SK-N-MC (cell line): ENCODE data around the gene HSDL1.
A peak's percentile ranks its signal among the peaks of the same experiment; 100 is the strongest.

Source experiments
- DNase-seq: peaks from one replicate; pipeline ENCODE4 v3.0.0-alpha.2; 2011; ENCODE audit warnings: low read depth, low spot score
- H3K27ac ChIP-seq: fragments of 200-600 bp; sonication (generic); 2 replicates; pipeline ENCODE4 v1.5.1; 2016; ENCODE audit warnings: mixed run types
- H3K36me3 ChIP-seq: fragments of 200-600 bp; sonication (generic); 2 replicates; pipeline ENCODE4 v1.6.1; 2017; ENCODE audit warnings: antibody characterized with exemption, low read length, mixed read lengths; ENCODE audit not compliant: insufficient read depth
- H3K4me3 ChIP-seq: fragments of 200-600 bp; sonication (generic); 2 replicates; pipeline ENCODE4 v1.5.1; 2016
- H3K9ac ChIP-seq: fragments of 200-600 bp; sonication (generic); 2 replicates; pipeline ENCODE4 v1.8.0; 2017; ENCODE audit warnings: mixed run types, mixed read lengths; ENCODE audit not compliant: insufficient read length
- H3K9me3 ChIP-seq: fragments of 200-600 bp; sonication (generic); 2 replicates; pipeline ENCODE4 v1.6.1; 2017; ENCODE audit warnings: low read depth, mild to moderate bottlenecking, antibody characterized with exemption, low read length, moderate library complexity, mixed read lengths
- EZH2 ChIP-seq: fragments of 200-600 bp; sonication (generic); IDR thresholded peaks from one replicate; pipeline ENCODE4 v1.6.1; 2017; ENCODE audit warnings: antibody characterized with exemption
- FOXP2 ChIP-seq: optimal IDR thresholded peaks from 2 replicates; pipeline ENCODE3; 2011; ENCODE audit warnings: mild to moderate bottlenecking, moderate library complexity; ENCODE audit not compliant: insufficient read depth; ENCODE audit errors: extremely low read length, control extremely low read depth
- POLR2AphosphoS5 ChIP-seq: IDR thresholded peaks from 2 replicates; pipeline ENCODE4 v1.6.1; 2012; ENCODE audit warnings: mild to moderate bottlenecking, low read depth, low read length, borderline replicate concordance

The HSDL1 gene

DNA sequence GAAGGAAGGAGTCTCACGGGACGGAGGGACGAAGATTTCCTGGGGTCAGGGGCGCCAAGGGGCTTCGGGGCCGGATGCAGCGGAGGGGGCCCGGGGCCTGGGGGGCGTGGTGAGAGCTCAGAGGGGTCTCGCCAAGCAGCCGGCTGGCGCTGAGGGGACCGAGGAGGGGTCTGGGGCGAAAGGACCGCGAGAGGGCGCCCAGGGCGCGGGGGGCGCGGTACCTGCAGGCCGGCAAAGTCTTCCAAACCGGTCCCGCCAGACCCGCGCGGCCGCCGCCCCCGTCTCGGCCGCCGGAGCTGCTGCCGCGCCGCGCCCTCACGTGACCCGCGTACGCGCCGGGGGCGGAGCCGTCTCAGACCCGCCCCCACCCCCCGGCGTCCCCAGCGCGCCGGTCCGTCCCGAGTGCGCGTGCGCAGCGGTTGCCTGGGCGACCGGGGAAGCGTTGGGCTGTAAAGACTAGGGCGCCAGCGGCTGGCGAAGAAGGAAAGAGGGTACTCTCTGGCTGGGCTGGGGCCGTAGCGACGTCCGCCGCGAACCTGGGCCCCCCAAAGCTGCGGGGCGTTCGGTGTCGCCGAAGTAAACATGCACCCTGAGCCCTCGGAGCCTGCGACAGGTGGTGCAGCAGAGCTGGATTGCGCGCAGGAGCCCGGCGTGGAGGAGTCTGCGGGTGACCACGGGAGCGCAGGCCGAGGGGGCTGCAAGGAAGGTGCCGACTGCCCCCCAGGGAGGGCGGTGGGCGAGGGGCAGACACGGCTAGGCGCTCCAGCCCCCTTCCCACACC lies at the start of gene HSDL1, which contains the start of gene DNAAF1:
HSDL1 (minus strand) TSS at position 319 of the 781 bp plus-strand sequence. CDS start 13,856 bp downstream, outside the sequence.
DNAAF1 (plus strand) TSS at position 450 of the 781 bp plus-strand sequence; CDS start at position 583, 133 bp downstream.
- no peak for DNase-seq
- Histone ChIP-seq H3K9ac (peak within 1 kb of the TSS; percentile 62), H3K27ac (no peak within 1 kb of the TSS), H3K9me3 (no peaks in the 10 kb centered on the region), H3K36me3 (no peaks in the 10 kb centered on the region), H3K4me3 (peak within 1 kb of the TSS; percentile 79)
- TF ChIP-seq POLR2AphosphoS5, result no peak
- no peak for TF ChIP-seq FOXP2
- no peak for TF ChIP-seq EZH2

DNA sequence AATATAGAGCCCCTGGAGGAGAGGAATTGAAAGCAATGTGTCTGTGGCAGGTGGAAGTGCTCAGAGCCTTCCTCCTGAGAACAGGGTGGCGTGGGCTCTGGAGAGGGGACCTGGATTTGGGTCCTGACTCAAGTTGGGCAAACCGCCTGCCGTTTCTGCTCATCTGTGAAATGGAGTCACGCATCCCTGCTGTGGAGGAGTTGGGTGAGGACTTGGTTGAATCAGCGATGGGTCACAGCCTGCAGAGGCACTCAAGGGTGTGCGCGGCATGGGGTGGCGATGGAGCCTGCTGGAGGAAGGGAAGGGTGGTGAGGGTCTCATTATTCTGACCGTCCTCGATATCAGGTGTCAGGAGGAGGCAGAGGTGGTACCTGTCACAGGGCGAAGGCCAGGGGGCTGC lies 49.0 kb upstream of the HSDL1 start:
- no peak overlapping the region for H3K4me3 ChIP-seq
- no peaks in the 10 kb centered on the region for H3K36me3 ChIP-seq
- no peak overlapping the region for H3K9ac ChIP-seq
- no peak for TF ChIP-seq FOXP2
- TF ChIP-seq EZH2, result no peak
- TF ChIP-seq POLR2AphosphoS5, result no peak
- H3K9me3 ChIP-seq, result no peaks in the 10 kb centered on the region
- DNase-seq, result no peak
- no peak overlapping the region for H3K27ac ChIP-seq

DNA sequence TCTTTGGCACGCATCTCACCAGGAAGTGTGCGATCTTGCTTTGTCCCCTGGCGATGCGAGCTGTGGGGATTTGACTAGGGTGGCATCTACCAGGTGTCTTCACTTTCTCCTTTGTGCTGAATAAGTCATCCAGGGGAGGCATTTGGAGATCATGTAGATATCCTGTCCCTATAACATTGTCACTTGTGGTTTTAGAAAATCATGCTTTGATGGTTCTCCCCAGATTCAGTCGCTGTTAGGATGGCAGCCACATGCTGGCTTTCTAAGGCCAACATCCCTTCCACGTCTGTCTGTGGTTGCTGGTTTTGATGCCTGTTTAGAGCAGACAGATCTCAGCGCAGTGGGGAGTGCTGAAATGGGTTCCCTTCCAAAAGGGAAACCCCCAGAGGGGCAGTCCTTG lies 48.5 kb upstream of the HSDL1 start:
- no peaks in the 10 kb centered on the region for H3K36me3 ChIP-seq
- H3K9me3 ChIP-seq, result no peaks in the 10 kb centered on the region
- no peak for TF ChIP-seq POLR2AphosphoS5
- TF ChIP-seq FOXP2, result no peak
- no peak for TF ChIP-seq EZH2
- DNase-seq, result no peak
- no peak overlapping the region for H3K9ac ChIP-seq
- H3K27ac ChIP-seq, result no peak overlapping the region
- no peak overlapping the region for H3K4me3 ChIP-seq

GRCh38 chr16:84191466-84191865 lies 46.5 kb upstream of the HSDL1 start:
- no peak for DNase-seq
- no peaks in the 10 kb centered on the region for H3K36me3 ChIP-seq
- no peak overlapping the region for H3K27ac ChIP-seq
- H3K9ac ChIP-seq, result no peak overlapping the region
- H3K9me3 ChIP-seq, result no peaks in the 10 kb centered on the region
- TF ChIP-seq EZH2, result no peak
- TF ChIP-seq POLR2AphosphoS5, result no peak
- TF ChIP-seq FOXP2, result no peak
- H3K4me3 ChIP-seq, result no peak overlapping the region

DNA sequence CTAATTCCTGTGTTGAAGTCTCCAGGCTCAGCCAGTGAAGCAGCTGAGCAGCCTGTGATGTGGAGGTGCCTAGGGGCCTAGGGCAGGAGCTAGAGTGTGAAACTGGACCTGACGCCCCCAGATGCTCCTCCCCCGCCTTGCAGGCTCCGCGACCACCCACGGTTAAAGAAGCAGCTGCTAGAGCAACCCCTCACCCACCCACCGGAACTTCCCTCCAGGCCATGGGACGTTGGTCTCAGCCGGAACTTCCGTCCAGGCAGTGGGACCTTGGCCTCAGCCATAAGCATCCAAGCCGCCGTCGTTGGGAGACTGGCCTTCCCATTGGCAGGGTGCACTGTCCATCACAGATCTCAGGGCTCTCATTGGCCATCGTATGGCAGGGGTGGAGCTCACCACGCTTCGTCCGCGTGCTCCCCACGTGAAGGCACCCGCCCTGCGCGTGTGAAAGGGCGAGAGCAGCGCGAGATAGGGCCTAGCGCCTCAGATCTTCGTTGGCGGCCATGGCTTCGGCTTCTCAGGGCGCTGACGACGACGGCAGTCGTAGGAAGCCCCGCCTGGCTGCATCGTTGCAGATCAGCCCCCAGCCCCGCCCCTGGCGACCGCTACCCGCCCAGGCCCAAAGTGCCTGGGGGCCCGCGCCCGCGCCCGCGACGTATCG lies 45.9 kb upstream of the HSDL1 start, which contains the start of gene ADAD2:
ADAD2 (plus strand) TSS at position 427 of the 658 bp plus-strand sequence; CDS start at position 501, 74 bp downstream.
- TF ChIP-seq POLR2AphosphoS5, result no peak
- no peak for TF ChIP-seq EZH2
- no peak for TF ChIP-seq FOXP2

DNA sequence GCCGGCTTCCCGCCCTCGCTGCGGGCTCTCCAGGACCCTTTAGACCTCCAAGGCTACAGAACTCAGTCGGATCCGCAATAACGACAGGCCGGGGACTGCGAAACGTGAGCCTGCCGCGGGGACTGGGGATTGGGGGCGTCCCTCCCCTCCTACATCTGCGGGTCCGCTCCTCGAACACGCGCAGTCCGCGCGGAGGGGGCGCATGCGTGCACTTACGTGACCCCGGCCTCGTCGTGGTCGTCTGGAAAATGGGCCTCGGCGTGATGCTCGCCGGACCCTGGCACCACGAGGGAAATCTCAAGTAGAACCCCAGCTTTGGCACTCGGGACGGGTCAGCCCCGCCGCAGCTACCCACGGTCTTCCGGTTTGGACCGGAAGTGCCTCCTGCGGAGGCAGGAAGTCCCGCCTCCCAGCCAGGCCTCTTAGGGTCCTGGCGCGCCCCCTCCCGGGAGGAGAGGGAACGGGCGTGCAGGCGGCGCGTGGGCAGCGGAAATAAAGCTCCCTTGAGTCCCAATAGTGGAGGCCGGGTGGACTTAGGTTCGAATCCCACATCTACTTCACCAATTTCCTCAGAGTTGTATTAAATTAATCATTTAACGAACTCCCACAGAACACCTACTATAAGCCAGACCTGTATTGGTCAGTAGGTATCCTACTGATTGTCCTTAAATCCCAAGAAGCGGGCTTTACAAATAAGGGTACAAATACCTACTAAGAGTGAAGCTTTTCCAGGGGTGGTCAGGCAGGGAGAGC lies 41.9 kb upstream of the HSDL1 start, which contains the start of gene TAF1C:
TAF1C (minus strand) TSS at position 373 of the 753 bp plus-strand sequence. CDS start 2,069 bp downstream, outside the sequence.
- Histone ChIP-seq H3K9me3 (no peaks in the 10 kb centered on the region), H3K9ac (peak within 1 kb of the TSS; percentile 89), H3K27ac (no peak within 1 kb of the TSS), H3K36me3 (no peaks in the 10 kb centered on the region), H3K4me3 (peak within 1 kb of the TSS; percentile 89)
- no peak for DNase-seq
- peak; percentile 73 for TF ChIP-seq POLR2AphosphoS5
- no peak for TF ChIP-seq EZH2

More for the DNA sequence above, 45.9 kb upstream of the HSDL1 start, which contains the start of gene ADAD2:
- Histone ChIP-seq H3K36me3 (no peaks in the 10 kb centered on the region), H3K27ac (no peak within 1 kb of the TSS), H3K9ac (no peak within 1 kb of the TSS), H3K4me3 (no peak within 1 kb of the TSS), H3K9me3 (no peaks in the 10 kb centered on the region)
- DNase-seq, result no peak

- no peak for DNase-seq
- Histone ChIP-seq H3K36me3 (no peaks in the 10 kb centered on the region), H3K9ac (no peak overlapping the region), H3K9me3 (no peaks in the 10 kb centered on the region), H3K4me3 (no peak overlapping the region), H3K27ac (no peak overlapping the region)
- TF ChIP-seq EZH2 (no peak), POLR2AphosphoS5 (no peak), FOXP2 (no peak)
Observed at GRCh38 chr16:84184775-84185174, 39.8 kb upstream of the HSDL1 start.

DNA sequence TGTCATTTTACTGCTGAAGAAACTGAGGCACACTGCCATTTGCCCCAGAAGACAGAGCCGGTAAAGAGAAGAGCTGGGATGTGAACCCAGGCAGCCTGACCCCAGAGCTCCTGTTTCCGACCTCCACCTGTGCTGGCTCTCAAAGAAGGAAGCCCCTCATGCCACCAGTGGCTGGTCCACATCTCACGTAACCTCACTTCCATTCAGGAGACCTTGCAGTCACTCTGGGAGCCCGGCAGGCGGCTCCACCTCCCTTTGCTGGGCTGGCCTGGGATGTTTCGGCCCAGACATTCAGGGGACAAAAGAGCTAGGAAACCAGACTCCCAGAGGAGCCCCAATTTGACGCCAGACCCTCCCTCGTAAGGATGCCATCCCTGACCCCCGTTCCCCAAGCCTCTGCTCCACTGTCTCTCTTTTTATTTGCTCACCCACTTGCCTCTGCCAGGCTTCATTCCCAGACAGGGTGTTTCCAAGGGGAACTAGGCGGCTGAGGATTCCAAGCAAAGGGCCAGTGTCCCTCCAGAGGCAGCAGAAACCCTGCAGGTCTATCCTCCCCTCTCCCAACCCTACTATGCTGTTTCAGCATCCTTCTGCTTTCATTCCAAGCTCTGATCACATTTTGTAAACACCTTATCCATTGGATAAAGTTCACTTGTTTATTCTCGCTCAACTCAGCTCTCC lies 39.1 kb upstream of the HSDL1 start:
- no peak for DNase-seq
- no peak overlapping the region for H3K27ac ChIP-seq
- TF ChIP-seq FOXP2, result no peak
- TF ChIP-seq EZH2, result no peak
- H3K9me3 ChIP-seq, result no peaks in the 10 kb centered on the region
- H3K9ac ChIP-seq, result no peak overlapping the region
- no peak overlapping the region for H3K4me3 ChIP-seq
- H3K36me3 ChIP-seq, result no peaks in the 10 kb centered on the region; the same call in 1 of the 2 replicates
